MM.1S (cell line): ENCODE measurements around the gene TMTC2.

Source experiments
- DNase-seq: peaks from one replicate; pipeline ENCODE4 v3.0.0-alpha.2; 2015
- H2AFZ ChIP-seq: fragments of 300-600 bp; sonication (generic); 2 replicates; pipeline ENCODE4 v1.6.0; 2016; ENCODE audit warnings: antibody characterized with exemption, low read length
- H3F3A ChIP-seq: fragments of 300-600 bp; sonication (generic); 2 replicates; pipeline ENCODE4 v1.6.1; 2016; ENCODE audit warnings: mild to moderate bottlenecking, antibody characterized with exemption, low read length, moderate library complexity, mixed read lengths; ENCODE audit not compliant: insufficient read depth
- H3K27ac ChIP-seq: fragments of 300-600 bp; sonication (generic); 2 replicates; pipeline ENCODE4 v1.5.1; 2016; ENCODE audit warnings: mild to moderate bottlenecking, low read length
- H3K27me3 ChIP-seq: fragments of 300-600 bp; sonication (generic); replicated peaks from 2 replicates; pipeline ENCODE4 v1.6.0; 2016; ENCODE audit warnings: low read length; ENCODE audit not compliant: insufficient read depth
- H3K36me3 ChIP-seq: fragments of 300-600 bp; sonication (generic); replicated peaks from 2 replicates; pipeline ENCODE4 v1.6.1; 2016; ENCODE audit warnings: mild to moderate bottlenecking, low read length, mixed read lengths; ENCODE audit not compliant: insufficient read depth
- H3K4me1 ChIP-seq: fragments of 300-600 bp; sonication (generic); 2 replicates; pipeline ENCODE4 v1.6.1; 2016; ENCODE audit warnings: low read length, mixed read lengths
- H3K4me2 ChIP-seq: fragments of 300-600 bp; sonication (generic); 2 replicates; pipeline ENCODE4 v1.6.0; 2016; ENCODE audit warnings: low read depth, low read length
- H3K4me3 ChIP-seq: fragments of 300-600 bp; sonication (generic); 2 replicates; pipeline ENCODE4 v1.5.1; 2016; ENCODE audit warnings: low read length, mixed read lengths
- H3K79me2 ChIP-seq: fragments of 300-600 bp; sonication (generic); 2 replicates; pipeline ENCODE4 v1.6.1; 2016; ENCODE audit warnings: mixed run types, low read length, mixed read lengths
- H3K9ac ChIP-seq: fragments of 300-600 bp; sonication (generic); 2 replicates; pipeline ENCODE4 v1.6.1; 2016; ENCODE audit warnings: low read length, mixed read lengths
- H3K9me2 ChIP-seq: fragments of 300-600 bp; sonication (generic); replicated peaks from 2 replicates; pipeline ENCODE4 v1.6.1; 2016; ENCODE audit warnings: mild to moderate bottlenecking, low read length, mixed read lengths; ENCODE audit not compliant: insufficient read depth
- H3K9me3 ChIP-seq: fragments of 300-600 bp; sonication (generic); replicated peaks from 2 replicates; pipeline ENCODE4 v1.6.1; 2016; ENCODE audit warnings: mild to moderate bottlenecking, low read length, mixed read lengths; ENCODE audit not compliant: insufficient read depth
- H4K20me1 ChIP-seq: fragments of 300-600 bp; sonication (generic); 2 replicates; pipeline ENCODE4 v1.6.1; 2016; ENCODE audit warnings: mild to moderate bottlenecking, low read length, moderate library complexity, mixed read lengths; ENCODE audit not compliant: insufficient read depth
- CTCF ChIP-seq: fragments of 300-600 bp; sonication (generic); IDR thresholded peaks from 2 replicates; pipeline ENCODE4 v1.5.1; 2016; ENCODE audit warnings: antibody characterized with exemption, low read length, mixed read lengths
- EZH2 ChIP-seq: fragments of 300-600 bp; sonication (generic); optimal IDR thresholded peaks from 2 replicates; pipeline ENCODE3; 2017; ENCODE audit warnings: low read depth, mild to moderate bottlenecking, antibody characterized with exemption, low read length, mixed read lengths
- EZH2phosphoT487 ChIP-seq: fragments of 300-600 bp; sonication (generic); IDR thresholded peaks from 2 replicates; pipeline ENCODE4 v1.6.1; 2018; ENCODE audit warnings: antibody characterized with exemption, low read length

The TMTC2 gene

GRCh38 chr12:82688596-82688995 is 1.9 kb downstream of the TMTC2 start:
- Histone ChIP-seq H3K4me3 (peak overlapping the region; percentile 81), H3K4me1 (no peaks in the 10 kb centered on the region), H3K27me3 (no peaks in the 10 kb centered on the region), H3K36me3 (no peaks in the 10 kb centered on the region), H2AFZ (no peak overlapping the region), H3K4me2 (peak overlapping the region; percentile 83), H4K20me1 (no peaks in the 10 kb centered on the region), H3K9me2 (no peaks in the 10 kb centered on the region), H3K9ac (no peak overlapping the region), H3K79me2 (peaks cover 17% of the 10 kb centered on the region), H3K27ac (no peak overlapping the region), H3F3A (peaks cover 17% of the 10 kb centered on the region), H3K9me3 (no peaks in the 10 kb centered on the region)
- DNase-seq = no peak
- TF ChIP-seq EZH2phosphoT487 = no peak
- TF ChIP-seq CTCF = no peak
- no peak for TF ChIP-seq EZH2

- Histone ChIP-seq H3K27ac (no peak overlapping the region), H3K4me2 (no peak overlapping the region), H3K27me3 (no peaks in the 10 kb centered on the region), H2AFZ (no peak overlapping the region), H3K36me3 (no peaks in the 10 kb centered on the region), H3K4me3 (no peak overlapping the region), H3K9me3 (no peaks in the 10 kb centered on the region), H3K9me2 (no peaks in the 10 kb centered on the region), H4K20me1 (no peaks in the 10 kb centered on the region), H3K79me2 (peaks cover 17% of the 10 kb centered on the region), H3K9ac (no peak overlapping the region), H3K4me1 (no peaks in the 10 kb centered on the region), H3F3A (peaks cover 17% of the 10 kb centered on the region)
- TF ChIP-seq CTCF (no peak), EZH2phosphoT487 (no peak), EZH2 (no peak)
- no peak for DNase-seq
Measured at GRCh38 chr12:82690006-82690405, 3.3 kb downstream of the TMTC2 start.

GRCh38 chr12:82691513-82691912 is 4.8 kb downstream of the TMTC2 start:
- no peak overlapping the region for H3K9ac ChIP-seq
- H3K27me3 ChIP-seq = no peaks in the 10 kb centered on the region
- H3K9me2 ChIP-seq = no peaks in the 10 kb centered on the region
- no peak overlapping the region for H3K4me3 ChIP-seq
- H3K36me3 ChIP-seq = no peaks in the 10 kb centered on the region
- no peak overlapping the region for H2AFZ ChIP-seq
- H3K4me2 ChIP-seq = no peak overlapping the region
- H3K4me1 ChIP-seq = no peaks in the 10 kb centered on the region
- no peak overlapping the region for H3K27ac ChIP-seq
- no peaks in the 10 kb centered on the region for H4K20me1 ChIP-seq
- H3K79me2 ChIP-seq = peaks cover 17% of the 10 kb centered on the region
- DNase-seq = no peak
- no peak for TF ChIP-seq CTCF
- no peak for TF ChIP-seq EZH2
- TF ChIP-seq EZH2phosphoT487 = no peak
- no peaks in the 10 kb centered on the region for H3K9me3 ChIP-seq
- H3F3A ChIP-seq = peaks cover 9% of the 10 kb centered on the region
